ENCODE measurements around the gene DPP3. TPM values are rescaled to one million over a fixed set of nuclear protein-coding genes. Genes with fewer than 3 reads are reported as not detected.

The DPP3 gene
- total and polyA plus RNA-seq, 12 donors: 23.6 to 70.9 (median 33.5) TPM

Small RNA genes lying within 50 kb of the gene (small RNA-seq; reads per million reads assigned to genes)
- gene RF00416: 0 reads per million in 2 donors

Other genes starting within 250 kb of the DPP3 start
- 10 to 100 TPM in 8 of 9 donors, 1 to 10 TPM in 1; 6.8 to 50.0 (median 23.1) TPM for gene KLC2, start 222.7 kb upstream of the DPP3 start, total RNA-seq
- 10 to 100 TPM; 14.6 to 68.1 (median 21.4) TPM for gene KLC2, start 222.7 kb upstream of the DPP3 start, polyA plus RNA-seq
- gene RAB1B, start 211.8 kb upstream of the DPP3 start, total RNA-seq: 100 to 1,000 TPM; 128 to 190 (median 164) TPM
- 100 to 1,000 TPM; 109 to 168 (median 135) TPM for gene RAB1B, start 211.8 kb upstream of the DPP3 start, polyA plus RNA-seq
- gene CNIH2, start 202.3 kb upstream of the DPP3 start, total RNA-seq: 10 to 100 TPM in 1 of 9 donors, 1 to 10 TPM in 4, under 1 TPM in 2, not detected in 2; 0.55 to 10.9 (median 1.2) TPM
- gene CNIH2, start 202.3 kb upstream of the DPP3 start, polyA plus RNA-seq: 10 to 100 TPM in 1 of 3 donors, 1 to 10 TPM in 2; 3.3 to 13.4 (median 9.7) TPM
- 100 to 1,000 TPM in 4 of 9 donors, 10 to 100 TPM in 5; 69.7 to 154 (median 93.1) TPM for gene YIF1A, start 191.3 kb upstream of the DPP3 start, total RNA-seq
- gene YIF1A, start 191.3 kb upstream of the DPP3 start, polyA plus RNA-seq: 100 to 1,000 TPM in 2 of 3 donors, 10 to 100 TPM in 1; 97.9 to 129 (median 104) TPM
- gene TMEM151A, start 188.5 kb upstream of the DPP3 start, total RNA-seq: 1 to 10 TPM in 3 of 9 donors, under 1 TPM in 3, not detected in 3; 0.07 to 2.3 (median 0.76) TPM
- 1 to 10 TPM in 2 of 3 donors, under 1 TPM in 1; 0.42 to 6.8 (median 1.9) TPM for gene TMEM151A, start 188.5 kb upstream of the DPP3 start, polyA plus RNA-seq
- gene CD248, start 163.4 kb upstream of the DPP3 start, total RNA-seq: 10 to 100 TPM in 7 of 9 donors, 1 to 10 TPM in 2; 3.8 to 21.7 (median 15.1) TPM
- 10 to 100 TPM in 2 of 3 donors, 1 to 10 TPM in 1; 4.2 to 28.0 (median 19.2) TPM for gene CD248, start 163.4 kb upstream of the DPP3 start, polyA plus RNA-seq
- 10 to 100 TPM in 2 of 9 donors, 1 to 10 TPM in 7; 1.8 to 13.1 (median 6.3) TPM for gene RIN1, start 144.0 kb upstream of the DPP3 start, total RNA-seq
- 10 to 100 TPM in 2 of 3 donors, 1 to 10 TPM in 1; 1.6 to 15.2 (median 10.9) TPM for gene RIN1, start 144.0 kb upstream of the DPP3 start, polyA plus RNA-seq
- gene BRMS1, start 135.3 kb upstream of the DPP3 start, total RNA-seq: 10 to 100 TPM; 22.4 to 52.4 (median 41.6) TPM
- 10 to 100 TPM; 41.1 to 55.3 (median 53.8) TPM for gene BRMS1, start 135.3 kb upstream of the DPP3 start, polyA plus RNA-seq
- 100 to 1,000 TPM in 1 of 9 donors, 10 to 100 TPM in 8; 36.1 to 115 (median 61.8) TPM for gene B4GAT1, start 132.8 kb upstream of the DPP3 start, total RNA-seq
- gene B4GAT1, start 132.8 kb upstream of the DPP3 start, polyA plus RNA-seq: 10 to 100 TPM; 20.8 to 31.5 (median 24.6) TPM
- gene SLC29A2, start 108.7 kb upstream of the DPP3 start, total RNA-seq: 1 to 10 TPM in 6 of 9 donors, under 1 TPM in 2, not detected in 1; 0.84 to 2.5 (median 1.2) TPM
- gene SLC29A2, start 108.7 kb upstream of the DPP3 start, polyA plus RNA-seq: 1 to 10 TPM in 2 of 3 donors, under 1 TPM in 1; 0.48 to 4.7 (median 4.5) TPM
- gene NPAS4, start 59.4 kb upstream of the DPP3 start, total RNA-seq: under 1 TPM in 3 of 9 donors, not detected in 6; 0.06 to 0.55 (median 0.47) TPM
- gene NPAS4, start 59.4 kb upstream of the DPP3 start, polyA plus RNA-seq: under 1 TPM; 0.24 to 0.72 (median 0.26) TPM
- 10 to 100 TPM; 27.7 to 53.8 (median 33.9) TPM for gene MRPL11, start 41.6 kb upstream of the DPP3 start, total RNA-seq
- gene MRPL11, start 41.6 kb upstream of the DPP3 start, polyA plus RNA-seq: 10 to 100 TPM; 22.3 to 40.6 (median 27.3) TPM
- 10 to 100 TPM in 8 of 9 donors, 1 to 10 TPM in 1; 10.0 to 34.3 (median 21.1) TPM for gene PELI3, start 13.5 kb upstream of the DPP3 start, total RNA-seq
- 10 to 100 TPM in 2 of 3 donors, 1 to 10 TPM in 1; 6.4 to 24.5 (median 13.0) TPM for gene PELI3, start 13.5 kb upstream of the DPP3 start, polyA plus RNA-seq
- 100 to 1,000 TPM in 2 of 9 donors, 10 to 100 TPM in 7; 27.7 to 132 (median 56.8) TPM for gene BBS1, start 30.2 kb downstream of the DPP3 start, total RNA-seq
- gene BBS1, start 30.2 kb downstream of the DPP3 start, polyA plus RNA-seq: 10 to 100 TPM; 24.1 to 39.5 (median 26.7) TPM
- 10 to 100 TPM in 8 of 9 donors, 1 to 10 TPM in 1; 9.4 to 34.7 (median 21.7) TPM for gene ZDHHC24, start 65.6 kb downstream of the DPP3 start, total RNA-seq
- 10 to 100 TPM in 1 of 3 donors, 1 to 10 TPM in 2; 8.6 to 12.8 (median 9.7) TPM for gene ZDHHC24, start 65.6 kb downstream of the DPP3 start, polyA plus RNA-seq
- under 1 TPM in 2 of 9 donors, not detected in 7; 0.06 to 0.26 TPM for gene ACTN3, start 66.5 kb downstream of the DPP3 start, total RNA-seq
- gene ACTN3, start 66.5 kb downstream of the DPP3 start, polyA plus RNA-seq: under 1 TPM; 0.09 to 0.16 (median 0.13) TPM
- 100 to 1,000 TPM in 8 of 9 donors, 10 to 100 TPM in 1; 57.4 to 264 (median 181) TPM for gene CTSF, start 88.2 kb downstream of the DPP3 start, total RNA-seq
- gene CTSF, start 88.2 kb downstream of the DPP3 start, polyA plus RNA-seq: 10 to 100 TPM; 37.0 to 54.6 (median 44.4) TPM
- under 1 TPM; 0.30 to 0.84 (median 0.50) TPM for gene CCDC87, start 112.6 kb downstream of the DPP3 start, total RNA-seq
- under 1 TPM; 0.13 to 0.90 (median 0.24) TPM for gene CCDC87, start 112.6 kb downstream of the DPP3 start, polyA plus RNA-seq
- gene CCS, start 112.8 kb downstream of the DPP3 start, total RNA-seq: 10 to 100 TPM; 21.9 to 83.5 (median 43.8) TPM
- 100 to 1,000 TPM in 2 of 3 donors, 10 to 100 TPM in 1; 22.7 to 204 (median 188) TPM for gene CCS, start 112.8 kb downstream of the DPP3 start, polyA plus RNA-seq
- gene RBM14, start 136.2 kb downstream of the DPP3 start, total RNA-seq: 100 to 1,000 TPM in 1 of 9 donors, 10 to 100 TPM in 8; 32.3 to 106 (median 44.1) TPM
- gene RBM14, start 136.2 kb downstream of the DPP3 start, polyA plus RNA-seq: 10 to 100 TPM; 29.1 to 96.7 (median 39.1) TPM
- gene RBM4, start 158.3 kb downstream of the DPP3 start, total RNA-seq: 100 to 1,000 TPM in 7 of 9 donors, 10 to 100 TPM in 2; 89.9 to 243 (median 139) TPM
- gene RBM4, start 158.3 kb downstream of the DPP3 start, polyA plus RNA-seq: 100 to 1,000 TPM in 1 of 3 donors, 10 to 100 TPM in 2; 70.0 to 205 (median 79.4) TPM
- 10 to 100 TPM in 8 of 9 donors, 1 to 10 TPM in 1; 9.9 to 40.3 (median 18.9) TPM for gene RBM4B, start 197.5 kb downstream of the DPP3 start, total RNA-seq
- 10 to 100 TPM; 20.9 to 29.8 (median 23.3) TPM for gene RBM4B, start 197.5 kb downstream of the DPP3 start, polyA plus RNA-seq
- gene SPTBN2, start 248.8 kb downstream of the DPP3 start, total RNA-seq: 10 to 100 TPM in 8 of 9 donors, 1 to 10 TPM in 1; 7.2 to 81.8 (median 63.7) TPM
- 10 to 100 TPM; 19.7 to 78.9 (median 28.5) TPM for gene SPTBN2, start 248.8 kb downstream of the DPP3 start, polyA plus RNA-seq

Data from adrenal gland (tissue), 12 donors.